Liver (tissue), 9 donors: ENCODE results near the gene BMPER. TPM values are rescaled to one million over a fixed set of nuclear protein-coding genes. Genes with fewer than 3 reads are reported as not detected.

ENCODE experiments used
- DNase-seq: peaks from one replicate; pipeline ENCODE4 v3.0.0-alpha.2; 2017; ENCODE audit warnings: low spot score
- H3K27ac ChIP-seq, 2 donors: one replicate each; pipeline ENCODE4 v1.7.0; 2013; ENCODE audit warnings: inconsistent platforms in 2 of 2, low read length in 2 of 2, control low read depth in 1 of 2, low read depth in 1 of 2, mild to moderate bottlenecking in 1 of 2
- H3K27me3 ChIP-seq, 4 donors: one replicate each; pipeline versions ENCODE4 v1.6.1 to v1.7.0; 2013; ENCODE audit warnings: low read length in 3 of 4, inconsistent platforms in 1 of 4, mild to moderate bottlenecking in 1 of 4, moderate library complexity in 1 of 4; ENCODE audit not compliant: control insufficient read depth in 4 of 4, insufficient read depth in 4 of 4
- H3K36me3 ChIP-seq, 4 donors: one replicate each; pipeline versions ENCODE4 v1.6.1 to v1.7.0; 2013; ENCODE audit warnings: low read length in 3 of 4, mild to moderate bottlenecking in 3 of 4, low read depth in 1 of 4, moderate library complexity in 1 of 4; ENCODE audit not compliant: control insufficient read depth in 4 of 4, insufficient read depth in 3 of 4
- H3K4me1 ChIP-seq, 4 donors: one replicate each; pipeline versions ENCODE4 v1.6.1 to v1.7.0; 2013; ENCODE audit warnings: low read length in 3 of 4, mild to moderate bottlenecking in 3 of 4, moderate library complexity in 1 of 4; ENCODE audit not compliant: control insufficient read depth in 4 of 4, insufficient read depth in 4 of 4
- H3K4me3 ChIP-seq, 3 donors: one replicate each; pipeline versions ENCODE4 v1.6.1 to v1.7.0; 2013; ENCODE audit warnings: low read length in 3 of 3, control low read depth in 1 of 3, low read depth in 1 of 3, mild to moderate bottlenecking in 1 of 3
- H3K9ac ChIP-seq, 2 donors: one replicate each; pipeline ENCODE4 v1.7.0; 2013; ENCODE audit warnings: low read length in 2 of 2, mild to moderate bottlenecking in 2 of 2, moderate library complexity in 2 of 2, control low read depth in 1 of 2, low read depth in 1 of 2
- H3K9me3 ChIP-seq, 4 donors: one replicate each; pipeline versions ENCODE4 v1.6.1 to v1.7.0; 2013; ENCODE audit warnings: low read length in 3 of 4; ENCODE audit not compliant: control insufficient read depth in 4 of 4
- ATF3 ChIP-seq: IDR thresholded peaks from 2 replicates; pipeline ENCODE4 v1.6.1; 2016; ENCODE audit warnings: antibody characterized with exemption
- CTCF ChIP-seq: fragments of 150-350 bp; IDR thresholded peaks from 2 replicates; pipeline ENCODE4 v1.5.1; 2017; ENCODE audit warnings: improper control_type of control experiment, low read depth, low read length; ENCODE audit not compliant: missing input control
- EGR1 ChIP-seq, 2 donors: IDR thresholded peaks; 2 replicates each; pipeline ENCODE4 v1.6.1; 2016 to 2018; ENCODE audit warnings: antibody characterized with exemption in 2 of 2, low read depth in 2 of 2
- FOXA1 ChIP-seq: IDR thresholded peaks from 2 replicates; pipeline ENCODE4 v1.6.1; 2016; ENCODE audit warnings: antibody characterized with exemption
- FOXA2 ChIP-seq: IDR thresholded peaks from 2 replicates; pipeline ENCODE4 v1.6.1; 2016; ENCODE audit warnings: antibody characterized with exemption
- GABPA ChIP-seq, 2 donors: IDR thresholded peaks in 1 of 2; conservative IDR thresholded peaks in 1 of 2; 2 replicates each; pipeline ENCODE4 v1.6.1; 2016; ENCODE audit warnings: antibody characterized with exemption in 2 of 2, mild to moderate bottlenecking in 1 of 2, moderate library complexity in 1 of 2
- HNF4A ChIP-seq, 2 donors: conservative IDR thresholded peaks; 2 replicates each; pipeline ENCODE4 v1.6.1; 2016; ENCODE audit warnings: antibody characterized with exemption in 2 of 2, mild to moderate bottlenecking in 2 of 2
- HNF4G ChIP-seq: IDR thresholded peaks from 2 replicates; pipeline ENCODE4 v1.6.1; 2016; ENCODE audit warnings: antibody characterized with exemption
- JUND ChIP-seq, 2 donors: IDR thresholded peaks; 2 replicates each; pipeline ENCODE4 v1.6.1; 2016; ENCODE audit warnings: antibody characterized with exemption in 2 of 2
- NR2F2 ChIP-seq: IDR thresholded peaks from 2 replicates; pipeline ENCODE4 v1.6.1; 2016; ENCODE audit warnings: antibody characterized with exemption
- RAD21 ChIP-seq, 2 donors: IDR thresholded peaks; 2 replicates each; pipeline ENCODE4 v1.6.1; 2016; ENCODE audit warnings: antibody characterized with exemption in 2 of 2, mild to moderate bottlenecking in 2 of 2
- RXRA ChIP-seq, 2 donors: IDR thresholded peaks; 2 replicates each; pipeline ENCODE4 v1.6.1; 2017 to 2018; ENCODE audit warnings: antibody characterized with exemption in 2 of 2, mild to moderate bottlenecking in 1 of 2
- SP1 ChIP-seq: IDR thresholded peaks from 2 replicates; pipeline ENCODE4 v1.6.1; 2018; ENCODE audit warnings: antibody characterized with exemption, mild to moderate bottlenecking
- TAF1 ChIP-seq: conservative IDR thresholded peaks from 2 replicates; pipeline ENCODE4 v1.6.1; 2016; ENCODE audit warnings: antibody characterized with exemption, mild to moderate bottlenecking
- YY1 ChIP-seq: IDR thresholded peaks from 2 replicates; pipeline ENCODE4 v1.6.1; 2016; ENCODE audit warnings: antibody characterized with exemption, mild to moderate bottlenecking
- ZBTB33 ChIP-seq: IDR thresholded peaks from 2 replicates; pipeline ENCODE4 v1.6.1; 2016; ENCODE audit warnings: antibody characterized with exemption
- WGBS: extraction: QIAGEN DNeasy Blood & Tissue Kit; methylation state at CpG from one replicate; pipeline ENCODE4 v1.1.7; 2013; 5-methylcytosine and 5-hydroxymethylcytosine counted together
- polyA plus RNA-seq, 2 donors: library from polyadenylated mRNA; stranded (reverse) in 1 of 2; unstranded in 1 of 2; fragments of 200-250 nt in 1 of 2; fragments of >200 nt in 1 of 2; fragmentation: Nextera tagmentation in 1 of 2; extraction: Ambion mirVana in 1 of 2; gene quantifications; one replicate each; pipeline versions ENCODE4 v1.2.1 to v1.2.3, GENCODE V29; 2013 to 2015
- total RNA-seq, 2 donors: library from RNA; depleted of rRNA; stranded (reverse); fragments of >200 nt; gene quantifications; one replicate each; pipeline ENCODE4 v1.2.3, GENCODE V29; 2014
- TF ChIP-seq, protein P1 (sequence below): IDR thresholded peaks from 2 replicates; pipeline ENCODE4 v1.6.1; 2016; ENCODE audit warnings: antibody characterized with exemption
- donor health status: healthy.
- donor health status: healthy.
- donor health status: healthy.
- donor health status: healthy.
- donor health status: healthy.

BMPER gene
- total and polyA plus RNA-seq, 4 donors: 4.0 to 8.5 (median 6.2) TPM

DNA sequence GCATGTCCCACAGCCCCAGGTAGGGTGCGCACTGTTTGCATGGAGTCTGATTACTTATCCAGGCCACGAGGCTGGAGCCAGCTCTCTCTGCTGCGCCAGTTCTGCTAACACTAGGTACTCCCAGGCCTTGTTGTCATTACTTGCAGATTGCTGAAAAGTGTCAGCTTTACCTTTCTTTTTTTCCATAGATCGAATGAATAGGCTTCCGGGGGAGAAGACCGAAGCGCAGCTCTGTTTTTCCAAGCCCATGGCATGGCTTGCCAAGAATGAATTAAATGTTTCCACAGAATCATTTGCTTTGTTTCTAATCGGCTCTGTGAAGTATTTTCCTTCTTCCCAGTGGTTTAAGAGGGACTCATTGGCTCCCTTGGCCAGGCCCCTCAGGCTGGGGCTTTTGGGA lies 285.8 kb downstream of the BMPER start:
- H3K9ac ChIP-seq: no peak overlapping the region
- 88% methylated on average over 8 of the region's 8 CpGs for WGBS
- H3K27me3 ChIP-seq: no peaks in the 10 kb centered on the region
- H3K4me1 ChIP-seq: no peaks in the 10 kb centered on the region
- H3K27ac ChIP-seq: no peak overlapping the region
- no peaks in the 10 kb centered on the region for H3K9me3 ChIP-seq
- no peaks in the 10 kb centered on the region for H3K36me3 ChIP-seq
- no peak for TF ChIP-seq YY1
- DNase-seq: no peak
- no peak overlapping the region for H3K4me3 ChIP-seq

DNA sequence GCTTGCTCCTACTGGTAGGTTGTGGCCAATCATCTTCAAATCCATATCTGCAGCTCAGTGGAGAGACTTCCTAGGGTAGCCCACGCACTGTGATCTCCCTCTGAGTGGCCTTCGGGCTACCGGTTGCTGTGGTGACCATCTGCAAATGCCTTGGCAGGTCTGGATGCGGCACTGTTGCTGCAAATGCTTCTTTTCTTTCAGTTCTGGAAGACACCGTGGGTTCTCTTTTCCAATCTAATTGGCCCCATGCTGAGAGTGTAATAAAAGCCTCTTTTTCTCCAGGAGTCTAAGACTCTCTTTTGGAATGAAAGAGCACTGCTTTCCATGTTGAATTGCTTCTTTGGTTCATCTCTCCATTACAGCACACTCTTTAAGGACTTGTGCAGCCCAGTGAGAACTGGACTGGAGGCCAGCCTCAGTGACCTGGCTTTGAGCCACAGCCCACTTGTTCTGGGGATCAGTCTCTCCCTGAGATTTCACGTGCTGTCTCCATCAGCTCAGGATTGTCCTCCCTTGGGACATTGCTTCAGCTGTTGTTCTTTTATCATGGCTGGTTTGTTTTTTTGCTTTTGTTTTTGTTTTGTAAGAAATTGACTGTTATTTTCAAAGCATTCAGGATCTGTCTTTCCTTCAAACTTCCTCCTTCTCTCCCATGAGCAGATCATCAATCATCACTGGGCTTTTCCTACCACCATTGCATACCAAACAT lies 286.6 kb downstream of the BMPER start:
- Histone ChIP-seq H3K4me3 (no peak overlapping the region), H3K27ac (no peak overlapping the region), H3K9me3 (no peaks in the 10 kb centered on the region), H3K9ac (no peak overlapping the region), H3K27me3 (no peaks in the 10 kb centered on the region), H3K4me1 (no peaks in the 10 kb centered on the region), H3K36me3 (no peaks in the 10 kb centered on the region)
- WGBS: 87% methylated on average over 6 of the region's 6 CpGs
- DNase-seq: no peak
- TF ChIP-seq GABPA (IDR thresholded peaks at IDR 0.05 in 1 of 2, conservative IDR thresholded peaks at IDR 0.05 in 1 of 2) (no peak), HNF4G (no peak), RAD21 (IDR thresholded peaks at IDR 0.05) (no peak), YY1 (no peak), EGR1 (IDR thresholded peaks at IDR 0.05; ENCODE audit: low read depth in 2 of 2) (no peak), SP1 (no peak), CTCF (no peak), HNF4A (conservative IDR thresholded peaks at IDR 0.05) (no peak), RXRA (IDR thresholded peaks at IDR 0.05) (no peak), TAF1 (no peak), NR2F2 (no peak), ATF3 (no peak), FOXA2 (no peak), FOXA1 (no peak), ZBTB33 (no peak), JUND (IDR thresholded peaks at IDR 0.05) (no peak)
- TF ChIP-seq, protein P1, sequence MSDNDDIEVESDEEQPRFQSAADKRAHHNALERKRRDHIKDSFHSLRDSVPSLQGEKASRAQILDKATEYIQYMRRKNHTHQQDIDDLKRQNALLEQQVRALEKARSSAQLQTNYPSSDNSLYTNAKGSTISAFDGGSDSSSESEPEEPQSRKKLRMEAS: no peak
